ENCODE measurements around the gene CD36. TPM values are rescaled to one million over a fixed set of nuclear protein-coding genes. Genes with fewer than 3 reads are reported as not detected.

Gene CD36
- total RNA-seq, 1 experiment from 2014 or later = 1.4 TPM

DNA sequence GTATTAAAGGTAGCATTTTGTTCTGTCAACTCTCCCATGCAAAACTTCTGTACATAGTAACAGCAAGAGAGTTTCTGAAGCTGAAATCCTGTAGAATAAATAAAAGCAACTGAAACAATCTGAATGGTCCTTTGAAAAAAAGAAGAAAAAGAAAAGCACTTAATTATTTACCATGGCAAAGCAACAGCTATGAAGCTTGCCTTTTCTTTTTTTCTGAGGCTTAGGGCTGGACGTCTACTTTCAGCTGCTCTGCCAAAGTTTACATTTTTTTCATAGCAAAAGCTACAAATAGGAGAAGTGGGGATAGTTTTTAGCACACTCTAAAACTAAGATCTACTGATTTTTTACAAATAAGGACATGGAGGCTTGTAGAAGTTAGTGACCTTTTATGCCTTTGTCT lies 31.3 kb upstream of the CD36 start (continued):
- TF ChIP-seq, protein P1, sequence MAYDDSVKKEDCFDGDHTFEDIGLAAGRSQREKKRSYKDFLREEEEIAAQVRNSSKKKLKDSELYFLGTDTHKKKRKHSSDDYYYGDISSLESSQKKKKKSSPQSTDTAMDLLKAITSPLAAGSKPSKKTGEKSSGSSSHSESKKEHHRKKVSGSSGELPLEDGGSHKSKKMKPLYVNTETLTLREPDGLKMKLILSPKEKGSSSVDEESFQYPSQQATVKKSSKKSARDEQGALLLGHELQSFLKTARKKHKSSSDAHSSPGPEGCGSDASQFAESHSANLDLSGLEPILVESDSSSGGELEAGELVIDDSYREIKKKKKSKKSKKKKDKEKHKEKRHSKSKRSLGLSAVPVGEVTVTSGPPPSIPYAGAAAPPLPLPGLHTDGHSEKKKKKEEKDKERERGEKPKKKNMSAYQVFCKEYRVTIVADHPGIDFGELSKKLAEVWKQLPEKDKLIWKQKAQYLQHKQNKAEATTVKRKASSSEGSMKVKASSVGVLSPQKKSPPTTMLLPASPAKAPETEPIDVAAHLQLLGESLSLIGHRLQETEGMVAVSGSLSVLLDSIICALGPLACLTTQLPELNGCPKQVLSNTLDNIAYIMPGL (CRISPR knock-in tag; IDR thresholded peaks at IDR 0.05) = no peak

DNA sequence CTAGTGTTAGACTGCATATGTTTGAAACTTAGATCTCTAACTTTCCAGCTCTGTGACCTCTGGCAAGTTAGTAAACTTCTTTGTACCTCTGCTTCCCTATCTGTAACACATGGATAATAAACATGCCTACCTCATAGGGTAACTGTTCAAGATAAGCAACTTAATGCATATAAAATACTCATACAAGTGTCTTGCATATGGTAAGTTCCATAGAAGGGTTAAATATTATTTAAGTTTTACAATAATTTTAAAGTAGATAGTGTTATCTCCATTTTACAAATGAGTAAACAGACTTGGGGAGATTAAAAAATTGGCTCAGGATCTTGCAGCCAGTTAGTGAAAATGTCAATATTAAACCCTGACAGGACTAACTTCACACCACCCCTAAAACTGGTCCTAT lies 30.1 kb upstream of the CD36 start:
- POLR2A ChIA-PET = no interaction called here

More for the DNA sequence above, 30.1 kb upstream of the CD36 start:
- no peak for ATAC-seq
- Mint-ChIP-seq H3K4me1 (peaks cover 6% of the 10 kb centered on the region; the same call in 1 of the 2 replicates), H3K9me3 (no peaks in the 10 kb centered on the region), H3K27me3 (ENCODE audit: low read depth) (no peaks in the 10 kb centered on the region), H3K4me3 (no peak overlapping the region), H3K27ac (no peak overlapping the region), H3K36me3 (no peaks in the 10 kb centered on the region)
- TF ChIP-seq KAT7 (CRISPR knock-in tag; IDR thresholded peaks at IDR 0.05; ENCODE audit: borderline replicate concordance) (no peak), PRRX2 (CRISPR knock-in tag; IDR thresholded peaks at IDR 0.05) (no peak), ATF1 (CRISPR knock-in tag; IDR thresholded peaks at IDR 0.05) (no peak), GABPB1 (CRISPR knock-in tag; IDR thresholded peaks at IDR 0.05) (no peak), ELF4 (CRISPR knock-in tag; IDR thresholded peaks at IDR 0.05; ENCODE audit: low read depth) (no peak), MXD4 (CRISPR knock-in tag; IDR thresholded peaks at IDR 0.05; ENCODE audit: borderline replicate concordance) (no peak)
- TF ChIP-seq, protein P2, sequence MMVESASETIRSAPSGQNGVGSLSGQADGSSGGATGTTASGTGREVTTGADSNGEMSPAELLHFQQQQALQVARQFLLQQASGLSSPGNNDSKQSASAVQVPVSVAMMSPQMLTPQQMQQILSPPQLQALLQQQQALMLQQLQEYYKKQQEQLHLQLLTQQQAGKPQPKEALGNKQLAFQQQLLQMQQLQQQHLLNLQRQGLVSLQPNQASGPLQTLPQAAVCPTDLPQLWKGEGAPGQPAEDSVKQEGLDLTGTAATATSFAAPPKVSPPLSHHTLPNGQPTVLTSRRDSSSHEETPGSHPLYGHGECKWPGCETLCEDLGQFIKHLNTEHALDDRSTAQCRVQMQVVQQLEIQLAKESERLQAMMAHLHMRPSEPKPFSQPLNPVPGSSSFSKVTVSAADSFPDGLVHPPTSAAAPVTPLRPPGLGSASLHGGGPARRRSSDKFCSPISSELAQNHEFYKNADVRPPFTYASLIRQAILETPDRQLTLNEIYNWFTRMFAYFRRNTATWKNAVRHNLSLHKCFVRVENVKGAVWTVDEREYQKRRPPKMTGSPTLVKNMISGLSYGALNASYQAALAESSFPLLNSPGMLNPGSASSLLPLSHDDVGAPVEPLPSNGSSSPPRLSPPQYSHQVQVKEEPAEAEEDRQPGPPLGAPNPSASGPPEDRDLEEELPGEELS (CRISPR knock-in tag; IDR thresholded peaks at IDR 0.05) = no peak
- TF ChIP-seq, protein P3, sequence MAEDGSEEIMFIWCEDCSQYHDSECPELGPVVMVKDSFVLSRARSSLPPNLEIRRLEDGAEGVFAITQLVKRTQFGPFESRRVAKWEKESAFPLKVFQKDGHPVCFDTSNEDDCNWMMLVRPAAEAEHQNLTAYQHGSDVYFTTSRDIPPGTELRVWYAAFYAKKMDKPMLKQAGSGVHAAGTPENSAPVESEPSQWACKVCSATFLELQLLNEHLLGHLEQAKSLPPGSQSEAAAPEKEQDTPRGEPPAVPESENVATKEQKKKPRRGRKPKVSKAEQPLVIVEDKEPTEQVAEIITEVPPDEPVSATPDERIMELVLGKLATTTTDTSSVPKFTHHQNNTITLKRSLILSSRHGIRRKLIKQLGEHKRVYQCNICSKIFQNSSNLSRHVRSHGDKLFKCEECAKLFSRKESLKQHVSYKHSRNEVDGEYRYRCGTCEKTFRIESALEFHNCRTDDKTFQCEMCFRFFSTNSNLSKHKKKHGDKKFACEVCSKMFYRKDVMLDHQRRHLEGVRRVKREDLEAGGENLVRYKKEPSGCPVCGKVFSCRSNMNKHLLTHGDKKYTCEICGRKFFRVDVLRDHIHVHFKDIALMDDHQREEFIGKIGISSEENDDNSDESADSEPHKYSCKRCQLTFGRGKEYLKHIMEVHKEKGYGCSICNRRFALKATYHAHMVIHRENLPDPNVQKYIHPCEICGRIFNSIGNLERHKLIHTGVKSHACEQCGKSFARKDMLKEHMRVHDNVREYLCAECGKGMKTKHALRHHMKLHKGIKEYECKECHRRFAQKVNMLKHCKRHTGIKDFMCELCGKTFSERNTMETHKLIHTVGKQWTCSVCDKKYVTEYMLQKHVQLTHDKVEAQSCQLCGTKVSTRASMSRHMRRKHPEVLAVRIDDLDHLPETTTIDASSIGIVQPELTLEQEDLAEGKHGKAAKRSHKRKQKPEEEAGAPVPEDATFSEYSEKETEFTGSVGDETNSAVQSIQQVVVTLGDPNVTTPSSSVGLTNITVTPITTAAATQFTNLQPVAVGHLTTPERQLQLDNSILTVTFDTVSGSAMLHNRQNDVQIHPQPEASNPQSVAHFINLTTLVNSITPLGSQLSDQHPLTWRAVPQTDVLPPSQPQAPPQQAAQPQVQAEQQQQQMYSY (CRISPR knock-in tag; IDR thresholded peaks at IDR 0.05) = no peak
- TF ChIP-seq, protein P4, sequence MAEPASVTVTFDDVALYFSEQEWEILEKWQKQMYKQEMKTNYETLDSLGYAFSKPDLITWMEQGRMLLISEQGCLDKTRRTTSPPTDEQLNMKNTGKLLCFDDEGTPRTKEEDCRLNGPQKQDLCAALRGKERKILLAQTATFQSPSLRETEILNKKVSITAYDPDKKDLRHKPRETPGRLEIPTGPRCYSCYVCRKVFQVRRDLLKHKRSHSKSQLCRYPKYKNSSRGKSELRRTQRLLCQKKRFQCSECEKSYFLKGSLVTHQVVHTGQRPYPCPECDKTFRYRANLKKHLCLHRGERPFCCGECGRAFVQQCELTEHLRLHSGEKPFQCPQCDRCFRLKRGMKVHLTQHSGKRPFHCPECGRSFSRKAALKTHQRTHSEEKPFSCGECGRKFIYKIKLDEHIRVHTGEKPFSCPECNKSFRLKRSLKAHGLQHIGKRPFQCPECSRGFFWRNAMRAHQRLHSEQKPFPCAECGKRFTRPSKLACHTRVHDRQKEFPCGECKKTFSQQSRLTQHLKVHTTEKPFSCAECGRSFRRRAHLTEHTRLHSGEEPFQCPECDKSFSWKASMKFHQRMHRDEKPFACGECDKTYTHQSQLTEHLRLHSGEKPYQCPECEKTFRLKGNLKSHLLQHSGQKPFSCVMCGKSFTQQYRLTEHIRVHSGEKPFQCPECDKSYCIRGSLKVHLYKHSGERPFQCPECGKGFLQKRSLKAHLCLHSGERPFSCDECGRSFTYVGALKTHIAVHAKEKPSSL (CRISPR knock-in tag; conservative IDR thresholded peaks at IDR 0.05) = no peak
- TF ChIP-seq, protein P5, sequence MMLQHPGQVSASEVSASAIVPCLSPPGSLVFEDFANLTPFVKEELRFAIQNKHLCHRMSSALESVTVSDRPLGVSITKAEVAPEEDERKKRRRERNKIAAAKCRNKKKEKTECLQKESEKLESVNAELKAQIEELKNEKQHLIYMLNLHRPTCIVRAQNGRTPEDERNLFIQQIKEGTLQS (CRISPR knock-in tag; conservative IDR thresholded peaks at IDR 0.05) = no peak
- TF ChIP-seq, protein P6, sequence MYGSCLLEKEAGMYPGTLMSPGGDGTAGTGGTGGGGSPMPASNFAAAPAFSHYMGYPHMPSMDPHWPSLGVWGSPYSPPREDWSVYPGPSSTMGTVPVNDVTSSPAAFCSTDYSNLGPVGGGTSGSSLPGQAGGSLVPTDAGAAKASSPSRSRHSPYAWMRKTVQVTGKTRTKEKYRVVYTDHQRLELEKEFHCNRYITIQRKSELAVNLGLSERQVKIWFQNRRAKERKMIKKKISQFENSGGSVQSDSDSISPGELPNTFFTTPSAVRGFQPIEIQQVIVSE (CRISPR knock-in tag; IDR thresholded peaks at IDR 0.05; ENCODE audit: borderline replicate concordance) = no peak
- TF ChIP-seq, protein P7, sequence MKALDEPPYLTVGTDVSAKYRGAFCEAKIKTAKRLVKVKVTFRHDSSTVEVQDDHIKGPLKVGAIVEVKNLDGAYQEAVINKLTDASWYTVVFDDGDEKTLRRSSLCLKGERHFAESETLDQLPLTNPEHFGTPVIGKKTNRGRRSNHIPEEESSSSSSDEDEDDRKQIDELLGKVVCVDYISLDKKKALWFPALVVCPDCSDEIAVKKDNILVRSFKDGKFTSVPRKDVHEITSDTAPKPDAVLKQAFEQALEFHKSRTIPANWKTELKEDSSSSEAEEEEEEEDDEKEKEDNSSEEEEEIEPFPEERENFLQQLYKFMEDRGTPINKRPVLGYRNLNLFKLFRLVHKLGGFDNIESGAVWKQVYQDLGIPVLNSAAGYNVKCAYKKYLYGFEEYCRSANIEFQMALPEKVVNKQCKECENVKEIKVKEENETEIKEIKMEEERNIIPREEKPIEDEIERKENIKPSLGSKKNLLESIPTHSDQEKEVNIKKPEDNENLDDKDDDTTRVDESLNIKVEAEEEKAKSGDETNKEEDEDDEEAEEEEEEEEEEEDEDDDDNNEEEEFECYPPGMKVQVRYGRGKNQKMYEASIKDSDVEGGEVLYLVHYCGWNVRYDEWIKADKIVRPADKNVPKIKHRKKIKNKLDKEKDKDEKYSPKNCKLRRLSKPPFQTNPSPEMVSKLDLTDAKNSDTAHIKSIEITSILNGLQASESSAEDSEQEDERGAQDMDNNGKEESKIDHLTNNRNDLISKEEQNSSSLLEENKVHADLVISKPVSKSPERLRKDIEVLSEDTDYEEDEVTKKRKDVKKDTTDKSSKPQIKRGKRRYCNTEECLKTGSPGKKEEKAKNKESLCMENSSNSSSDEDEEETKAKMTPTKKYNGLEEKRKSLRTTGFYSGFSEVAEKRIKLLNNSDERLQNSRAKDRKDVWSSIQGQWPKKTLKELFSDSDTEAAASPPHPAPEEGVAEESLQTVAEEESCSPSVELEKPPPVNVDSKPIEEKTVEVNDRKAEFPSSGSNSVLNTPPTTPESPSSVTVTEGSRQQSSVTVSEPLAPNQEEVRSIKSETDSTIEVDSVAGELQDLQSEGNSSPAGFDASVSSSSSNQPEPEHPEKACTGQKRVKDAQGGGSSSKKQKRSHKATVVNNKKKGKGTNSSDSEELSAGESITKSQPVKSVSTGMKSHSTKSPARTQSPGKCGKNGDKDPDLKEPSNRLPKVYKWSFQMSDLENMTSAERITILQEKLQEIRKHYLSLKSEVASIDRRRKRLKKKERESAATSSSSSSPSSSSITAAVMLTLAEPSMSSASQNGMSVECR (CRISPR knock-in tag; IDR thresholded peaks at IDR 0.05; ENCODE audit: borderline replicate concordance) = no peak
- TF ChIP-seq, protein P8, sequence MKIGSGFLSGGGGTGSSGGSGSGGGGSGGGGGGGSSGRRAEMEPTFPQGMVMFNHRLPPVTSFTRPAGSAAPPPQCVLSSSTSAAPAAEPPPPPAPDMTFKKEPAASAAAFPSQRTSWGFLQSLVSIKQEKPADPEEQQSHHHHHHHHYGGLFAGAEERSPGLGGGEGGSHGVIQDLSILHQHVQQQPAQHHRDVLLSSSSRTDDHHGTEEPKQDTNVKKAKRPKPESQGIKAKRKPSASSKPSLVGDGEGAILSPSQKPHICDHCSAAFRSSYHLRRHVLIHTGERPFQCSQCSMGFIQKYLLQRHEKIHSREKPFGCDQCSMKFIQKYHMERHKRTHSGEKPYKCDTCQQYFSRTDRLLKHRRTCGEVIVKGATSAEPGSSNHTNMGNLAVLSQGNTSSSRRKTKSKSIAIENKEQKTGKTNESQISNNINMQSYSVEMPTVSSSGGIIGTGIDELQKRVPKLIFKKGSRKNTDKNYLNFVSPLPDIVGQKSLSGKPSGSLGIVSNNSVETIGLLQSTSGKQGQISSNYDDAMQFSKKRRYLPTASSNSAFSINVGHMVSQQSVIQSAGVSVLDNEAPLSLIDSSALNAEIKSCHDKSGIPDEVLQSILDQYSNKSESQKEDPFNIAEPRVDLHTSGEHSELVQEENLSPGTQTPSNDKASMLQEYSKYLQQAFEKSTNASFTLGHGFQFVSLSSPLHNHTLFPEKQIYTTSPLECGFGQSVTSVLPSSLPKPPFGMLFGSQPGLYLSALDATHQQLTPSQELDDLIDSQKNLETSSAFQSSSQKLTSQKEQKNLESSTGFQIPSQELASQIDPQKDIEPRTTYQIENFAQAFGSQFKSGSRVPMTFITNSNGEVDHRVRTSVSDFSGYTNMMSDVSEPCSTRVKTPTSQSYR (CRISPR knock-in tag; IDR thresholded peaks at IDR 0.05) = no peak
- DNase-seq (ENCODE audit: low spot score) = no peak
- CTCF ChIA-PET = no interaction called here

All from WTC11 (cell line).